HUES6 (cell line): ENCODE data around the gene RNF151.
"Not testable (repeated sequence)": the region's sequence is repeated elsewhere in the genome, so short reads cannot be mapped to it uniquely, and the experiment has no call there.

Experiments
- H3K27ac ChIP-seq: 2 replicates; pipeline ENCODE4 v1.7.0; 2013; ENCODE audit warnings: low read depth, mild to moderate bottlenecking, low read length, inconsistent platforms
- H3K27me3 ChIP-seq: 2 replicates; pipeline ENCODE4 v1.6.1; 2013; ENCODE audit warnings: low read length; ENCODE audit not compliant: control insufficient read depth, insufficient read depth
- H3K36me3 ChIP-seq: 2 replicates; pipeline ENCODE4 v1.6.1; 2013; ENCODE audit warnings: low read length; ENCODE audit not compliant: control insufficient read depth, insufficient read depth
- H3K4me1 ChIP-seq: 2 replicates; pipeline ENCODE4 v1.6.1; 2013; ENCODE audit warnings: low read length; ENCODE audit not compliant: control insufficient read depth, insufficient read depth
- H3K4me3 ChIP-seq: 2 replicates; pipeline ENCODE4 v1.5.1; 2013; ENCODE audit warnings: low read depth, low read length
- H3K9ac ChIP-seq: one replicate; pipeline ENCODE4 v1.6.1; 2013; ENCODE audit warnings: mild to moderate bottlenecking, low read length
- H3K9me3 ChIP-seq: 2 replicates; pipeline ENCODE4 v1.6.1; 2013; ENCODE audit warnings: low read depth, low read length; ENCODE audit not compliant: control insufficient read depth, insufficient read depth

RNF151 gene

DNA sequence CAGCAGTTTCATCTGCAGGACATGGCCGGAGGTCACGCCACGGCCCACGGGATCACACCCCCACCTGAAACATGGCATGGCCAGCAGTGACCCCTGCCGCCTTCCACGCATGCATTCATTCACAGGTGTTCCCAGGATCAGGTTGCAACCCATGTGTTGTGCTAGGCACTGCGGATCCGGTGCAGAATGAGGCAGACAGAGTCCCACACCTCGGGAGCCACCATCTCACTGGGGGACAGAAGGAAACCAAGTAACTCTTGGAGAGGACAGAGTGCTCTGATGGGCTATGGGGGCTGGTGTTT lies 19.3 kb upstream of the RNF151 start:
- H3K9ac ChIP-seq = no peak overlapping the region
- no peaks in the 10 kb centered on the region for H3K27me3 ChIP-seq
- no peaks in the 10 kb centered on the region for H3K9me3 ChIP-seq

DNA sequence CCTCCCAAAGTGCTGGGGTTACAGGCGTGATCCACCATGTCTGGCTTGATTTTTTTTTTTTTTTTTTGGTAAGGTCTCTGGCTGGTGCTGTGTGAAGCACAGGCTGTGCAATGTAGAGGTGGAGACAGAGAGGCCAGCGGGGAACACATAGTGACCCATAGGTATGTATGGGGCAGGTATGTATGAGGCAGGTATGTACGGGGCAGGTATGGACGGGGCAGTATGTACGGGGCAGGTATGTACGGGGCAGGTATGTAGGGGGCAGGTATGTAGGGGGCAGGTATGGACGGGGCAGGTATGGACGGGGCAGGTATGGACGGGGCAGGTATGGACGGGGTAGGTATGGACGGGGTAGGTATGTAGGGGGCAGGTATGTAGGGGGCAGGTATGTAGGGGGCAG lies 17.1 kb upstream of the RNF151 start:
- Histone ChIP-seq H3K36me3 (no peaks in the 10 kb centered on the region), H3K27ac (no peak overlapping the region), H3K4me3 (no peak overlapping the region), H3K9me3 (no peaks in the 10 kb centered on the region), H3K4me1 (peaks cover 5% of the 10 kb centered on the region; the same call in 1 of the 2 replicates), H3K9ac (no peak overlapping the region), H3K27me3 (no peaks in the 10 kb centered on the region)

More for the DNA sequence above, 19.3 kb upstream of the RNF151 start:
- no peaks in the 10 kb centered on the region for H3K36me3 ChIP-seq
- H3K4me3 ChIP-seq = no peak overlapping the region
- H3K27ac ChIP-seq = no peak overlapping the region
- H3K4me1 ChIP-seq = 0 out of 2 replicates have a peak, but pooled peaks cover 3% of the 10 kb centered on the region

DNA sequence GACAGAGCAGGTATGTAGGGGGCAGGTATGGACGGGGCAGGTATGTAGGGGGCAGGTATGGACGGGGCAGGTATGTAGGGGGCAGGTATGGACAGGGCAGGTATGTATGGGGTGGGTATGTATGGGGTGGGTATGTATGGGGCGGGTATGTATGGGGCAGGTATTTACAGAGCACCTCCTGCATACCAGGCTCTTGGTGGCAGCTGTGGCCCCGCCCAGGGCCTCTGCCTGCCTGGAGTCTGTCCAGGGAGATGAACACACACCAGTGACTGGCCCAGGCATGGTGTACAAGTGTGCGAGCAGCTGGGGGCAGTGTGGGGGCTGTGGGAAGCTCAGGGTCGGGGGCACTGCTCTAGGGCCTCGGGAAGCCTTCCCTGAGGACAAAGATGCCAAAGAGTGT lies 16.6 kb upstream of the RNF151 start:
- no peaks in the 10 kb centered on the region for H3K36me3 ChIP-seq
- H3K4me3 ChIP-seq = no peak overlapping the region
- no peaks in the 10 kb centered on the region for H3K27me3 ChIP-seq
- no peak overlapping the region for H3K27ac ChIP-seq
- H3K9me3 ChIP-seq = no peaks in the 10 kb centered on the region
- peaks cover 3% of the 10 kb centered on the region; the same call in 1 of the 2 replicates for H3K4me1 ChIP-seq
- no peak overlapping the region for H3K9ac ChIP-seq

DNA sequence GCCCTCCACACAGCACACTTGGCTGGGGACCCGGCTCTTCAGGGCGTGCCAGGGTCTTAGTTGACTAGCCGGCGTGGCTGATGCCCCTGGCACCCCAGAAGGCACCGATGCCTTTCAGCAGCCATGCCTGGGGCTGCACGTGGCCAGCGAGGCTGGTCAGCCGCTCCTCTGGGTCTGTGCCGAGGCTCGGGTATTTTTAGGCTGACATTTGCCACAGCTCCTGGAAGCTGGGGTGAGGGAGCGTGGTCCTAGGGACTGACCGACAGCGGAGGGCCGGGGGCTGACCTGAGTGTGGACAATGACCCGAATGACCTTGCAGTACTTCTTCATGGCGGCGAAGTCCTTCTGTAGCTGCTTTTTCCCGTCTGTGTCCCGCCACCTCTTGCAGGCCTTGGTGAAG lies 16.1 kb upstream of the RNF151 start:
- no peaks in the 10 kb centered on the region for H3K36me3 ChIP-seq
- H3K4me3 ChIP-seq = no peak overlapping the region
- no peaks in the 10 kb centered on the region for H3K27me3 ChIP-seq
- H3K9me3 ChIP-seq = no peaks in the 10 kb centered on the region
- H3K27ac ChIP-seq = no peak overlapping the region
- H3K4me1 ChIP-seq = peaks cover 3% of the 10 kb centered on the region; the same call in 1 of the 2 replicates
- H3K9ac ChIP-seq = no peak overlapping the region

DNA sequence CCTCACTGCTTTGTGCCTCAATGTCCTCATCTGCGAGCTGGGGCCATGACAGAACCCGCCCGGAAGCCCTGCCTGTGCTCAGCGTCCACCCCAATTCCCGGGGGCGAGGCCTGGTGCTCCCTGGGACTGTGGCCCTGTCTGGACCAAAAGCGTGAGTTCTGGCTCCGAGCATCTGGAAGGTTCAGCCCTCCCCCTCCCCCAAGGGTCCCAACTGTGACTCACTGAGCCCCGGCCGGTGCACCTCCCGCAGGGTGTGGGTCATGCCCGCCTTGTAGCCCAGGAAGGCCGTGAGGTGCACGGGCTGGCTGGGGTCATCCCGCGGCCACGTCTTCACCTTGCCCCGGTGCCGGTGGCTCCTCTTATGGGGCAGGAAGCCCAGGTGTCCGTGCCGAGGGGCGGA lies 12.9 kb upstream of the RNF151 start:
- H3K27me3 ChIP-seq = no peaks in the 10 kb centered on the region

DNA sequence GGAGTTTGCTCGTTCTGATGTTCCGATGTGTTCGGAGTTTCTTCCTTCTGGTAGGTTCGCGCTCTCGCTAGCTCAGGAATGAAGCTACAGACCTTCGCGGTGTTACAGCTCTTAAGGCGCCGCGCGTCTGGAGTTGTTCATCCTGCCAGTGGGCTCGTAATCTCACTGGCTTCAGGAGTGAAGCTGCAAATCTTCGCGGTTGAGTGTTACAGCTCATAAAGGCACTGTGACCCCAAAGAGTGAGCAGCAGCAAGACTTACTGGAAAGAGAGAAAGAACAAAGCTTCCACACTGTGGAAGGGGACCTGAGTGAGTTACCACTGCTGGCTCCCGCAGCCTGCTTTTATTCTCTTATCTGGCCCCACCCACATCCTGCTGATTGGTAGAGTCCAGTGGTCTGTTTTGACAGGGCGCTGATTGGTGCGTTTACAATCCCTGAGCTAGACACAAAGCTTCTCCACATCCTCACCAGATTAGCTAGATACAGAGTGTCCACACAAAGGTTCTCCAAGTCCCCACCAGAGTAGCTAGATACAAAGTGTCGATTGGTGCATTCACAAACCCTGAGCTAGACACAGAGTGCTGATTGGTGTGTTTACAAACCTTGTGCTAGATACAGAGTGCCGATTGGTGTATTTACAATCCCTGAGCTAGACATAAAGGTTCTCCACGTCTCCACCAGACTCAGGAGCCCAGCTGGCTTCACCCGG lies 9.1 kb upstream of the RNF151 start:
- H3K4me3 ChIP-seq = not testable (repeated sequence)

More for the DNA sequence above, 12.9 kb upstream of the RNF151 start:
- no peak overlapping the region for H3K9ac ChIP-seq
- H3K27ac ChIP-seq = no peak overlapping the region
- H3K36me3 ChIP-seq = no peaks in the 10 kb centered on the region
- H3K9me3 ChIP-seq = no peaks in the 10 kb centered on the region
- peaks cover 5% of the 10 kb centered on the region for H3K4me1 ChIP-seq
- H3K4me3 ChIP-seq = no peak overlapping the region

DNA sequence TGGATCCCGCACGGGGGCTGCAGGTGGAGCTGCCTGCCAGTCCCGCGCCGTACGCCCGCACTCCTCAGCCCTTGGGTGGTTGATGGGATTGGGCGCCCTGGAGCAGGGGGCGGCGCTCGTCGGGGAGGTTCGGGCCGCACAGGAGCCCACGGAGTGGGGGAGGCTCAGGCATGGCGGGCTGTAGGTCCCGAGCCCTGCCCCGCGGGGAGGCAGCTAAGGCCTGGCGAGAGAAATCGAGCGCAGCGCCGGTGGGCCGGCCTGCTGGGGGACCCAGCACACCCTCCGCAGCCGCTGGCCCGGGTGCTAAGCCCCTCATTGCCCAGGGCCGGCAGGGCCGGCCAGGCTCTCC lies 8.5 kb upstream of the RNF151 start:
- not testable (repeated sequence) for H3K9me3 ChIP-seq, H3K9ac ChIP-seq, H3K27me3 ChIP-seq, H3K27ac ChIP-seq, H3K4me3 ChIP-seq
- peaks cover 15% of the 10 kb centered on the region for H3K4me1 ChIP-seq
- H3K36me3 ChIP-seq = peaks cover 21% of the 10 kb centered on the region

More for the DNA sequence above, 9.1 kb upstream of the RNF151 start:
- H3K36me3 ChIP-seq = peaks cover 16% of the 10 kb centered on the region
- H3K27me3 ChIP-seq, H3K9ac ChIP-seq, H3K9me3 ChIP-seq, H3K27ac ChIP-seq: not testable (repeated sequence)
- H3K4me1 ChIP-seq = peaks cover 15% of the 10 kb centered on the region

DNA sequence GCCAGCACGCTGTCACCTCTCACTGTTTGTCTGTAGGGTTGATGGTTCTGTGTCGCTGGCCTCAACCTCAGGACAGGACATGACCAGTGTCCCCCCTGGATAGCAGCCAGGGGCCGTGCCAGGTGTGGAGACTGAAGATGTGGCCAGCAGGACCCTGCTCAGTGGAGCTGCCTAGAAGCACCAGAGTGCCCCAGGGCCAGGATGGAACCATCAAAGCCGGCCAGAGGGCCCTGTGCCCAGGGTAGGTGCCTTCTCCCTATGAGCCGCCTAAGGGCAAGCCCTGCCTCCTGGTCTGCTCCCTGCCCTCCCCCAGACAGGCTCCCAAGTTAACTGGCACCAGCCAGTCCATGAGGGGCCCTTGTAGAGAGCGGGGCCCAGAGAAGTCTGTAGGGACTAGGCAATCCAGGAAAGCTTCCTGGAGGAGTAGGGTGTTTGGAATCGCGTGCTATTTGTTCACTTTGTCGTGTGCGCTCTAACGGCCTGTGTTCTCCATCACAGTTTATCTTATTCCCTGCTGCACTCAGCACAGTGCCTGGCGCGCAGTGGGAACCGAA lies 7.9 kb upstream of the RNF151 start:
- Histone ChIP-seq H3K4me3 (peak overlapping the region; percentile 98), H3K27me3 (no peaks in the 10 kb centered on the region), H3K36me3 (peaks cover 28% of the 10 kb centered on the region), H3K27ac (no peak overlapping the region), H3K4me1 (peaks cover 15% of the 10 kb centered on the region), H3K9me3 (no peaks in the 10 kb centered on the region), H3K9ac (peak overlapping the region; percentile 21)

DNA sequence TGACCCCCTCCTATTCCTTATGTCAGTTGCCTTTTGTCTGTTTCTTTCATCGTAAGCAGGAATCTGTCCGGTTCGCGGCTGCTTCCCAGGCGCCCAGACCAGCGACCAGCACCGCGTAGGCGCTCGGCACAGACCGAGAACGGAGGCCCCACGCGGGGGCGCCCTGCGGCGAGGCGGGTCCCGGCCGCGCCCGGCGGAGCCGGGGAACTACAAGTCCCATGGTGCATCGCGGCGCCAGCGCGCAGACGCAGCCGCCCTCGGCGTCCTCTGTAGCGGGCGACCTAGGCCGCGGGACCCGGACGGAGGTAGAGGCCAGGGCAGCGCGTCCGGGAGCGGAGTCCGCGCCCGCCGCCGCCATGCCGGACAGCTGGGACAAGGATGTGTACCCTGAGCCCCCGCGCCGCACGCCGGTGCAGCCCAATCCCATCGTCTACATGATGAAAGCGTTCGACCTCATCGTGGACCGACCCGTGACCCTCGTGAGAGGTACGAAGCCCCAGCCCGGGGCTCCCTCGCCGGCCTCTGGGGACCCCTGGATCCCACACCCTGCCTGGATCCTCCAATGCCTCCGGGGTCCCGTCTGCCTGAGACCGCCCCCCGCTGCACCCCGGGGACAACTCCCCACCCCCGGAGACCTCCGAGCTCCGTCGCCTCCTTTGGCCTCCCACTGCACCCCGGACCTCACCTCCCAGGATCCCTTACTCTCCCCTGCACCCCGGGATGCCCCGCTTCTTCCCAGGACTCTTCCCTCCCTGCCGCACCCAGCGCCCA lies 7.2 kb upstream of the RNF151 start, which contains the start of gene NDUFB10:
Gene NDUFB10, plus strand, starts transcription at position 270 of the 771 bp plus-strand sequence. Its CDS starts 87 bp downstream, at position 357.
- Histone ChIP-seq H3K9ac (peak within 1 kb of the TSS; percentile 88), H3K27ac (peak within 1 kb of the TSS; percentile 88)

DNA sequence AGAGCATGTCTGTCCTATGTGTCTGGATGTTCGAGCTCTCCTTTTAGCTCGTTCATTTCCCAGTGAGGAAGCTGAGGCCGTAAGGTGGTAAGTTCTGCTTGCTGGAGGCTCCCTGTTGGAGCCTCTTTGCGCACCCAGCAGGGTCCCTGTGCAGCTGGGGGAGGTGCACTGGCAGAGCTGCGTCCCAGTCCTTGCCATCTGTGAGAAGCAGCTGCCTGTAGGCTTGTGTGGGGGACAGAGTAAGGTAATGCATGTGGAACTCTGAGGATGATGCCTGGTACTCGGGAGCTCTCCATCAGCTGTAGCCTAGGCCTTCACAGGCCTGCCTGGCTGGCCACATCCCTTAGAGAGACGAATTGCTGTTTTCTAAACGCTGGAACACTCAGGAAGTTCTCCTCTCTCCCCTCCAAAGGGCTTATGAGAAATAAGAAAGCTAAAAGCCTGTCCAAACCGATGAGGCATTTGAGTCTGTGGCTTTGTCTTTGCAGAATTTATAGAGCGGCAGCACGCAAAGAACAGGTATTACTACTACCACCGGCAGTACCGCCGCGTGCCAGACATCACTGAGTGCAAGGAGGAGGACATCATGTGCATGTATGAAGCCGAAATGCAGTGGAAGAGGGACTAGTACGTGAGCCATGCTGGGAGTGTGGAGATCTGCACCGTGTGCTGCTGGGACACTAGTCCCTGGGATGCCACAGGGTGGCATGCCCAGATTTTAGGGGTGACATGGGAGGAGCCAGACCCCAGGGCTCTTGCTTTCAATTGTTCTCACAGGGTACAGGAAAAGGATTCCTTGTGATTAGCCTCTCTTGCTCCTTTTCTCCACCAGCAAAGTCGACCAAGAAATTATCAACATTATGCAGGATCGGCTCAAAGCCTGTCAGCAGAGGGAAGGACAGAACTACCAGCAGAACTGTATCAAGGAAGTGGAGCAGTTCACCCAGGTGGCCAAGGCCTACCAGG lies 5.7 kb upstream of the RNF151 start:
- peaks cover 20% of the 10 kb centered on the region for H3K4me1 ChIP-seq
- H3K9ac ChIP-seq = peak overlapping the region; percentile 88
- H3K36me3 ChIP-seq = peaks cover 32% of the 10 kb centered on the region
- H3K9me3 ChIP-seq = no peaks in the 10 kb centered on the region
- no peak overlapping the region; the same call in 1 of the 2 replicates for H3K27ac ChIP-seq
- peak overlapping the region; percentile 98 for H3K4me3 ChIP-seq
- no peaks in the 10 kb centered on the region for H3K27me3 ChIP-seq

More for the DNA sequence above, 7.2 kb upstream of the RNF151 start, which contains the start of gene NDUFB10:
- no peaks in the 10 kb centered on the region for H3K9me3 ChIP-seq
- H3K4me3 ChIP-seq = peak within 1 kb of the TSS; percentile 98
- peaks cover 32% of the 10 kb centered on the region for H3K36me3 ChIP-seq
- peaks cover 15% of the 10 kb centered on the region for H3K4me1 ChIP-seq
- no peaks in the 10 kb centered on the region for H3K27me3 ChIP-seq
